Astrocyte of the cerebellum (primary cell): ENCODE data around the gene AGAP1.

Experiments used
- DNase-seq: peaks from one replicate; pipeline ENCODE4 v3.0.0-alpha.2; 2011; ENCODE audit warnings: low read depth
- H3K4me3 ChIP-seq: 2 replicates; pipeline ENCODE4 v1.5.1; 2011; ENCODE audit warnings: mild to moderate bottlenecking, low read depth, low read length, moderate library complexity
- CTCF ChIP-seq: IDR thresholded peaks from 2 replicates; pipeline ENCODE4 v1.5.1; 2012; ENCODE audit warnings: low read length, low read depth, moderate library complexity, mild to moderate bottlenecking; ENCODE audit errors: missing control alignments
- in situ Hi-C: cut with HindIII; loops from 2 replicates; pipeline ENCODE4 v1.10.0; 2017; ENCODE audit warnings: low sequenced_read_pairs

AGAP1 gene

DNA sequence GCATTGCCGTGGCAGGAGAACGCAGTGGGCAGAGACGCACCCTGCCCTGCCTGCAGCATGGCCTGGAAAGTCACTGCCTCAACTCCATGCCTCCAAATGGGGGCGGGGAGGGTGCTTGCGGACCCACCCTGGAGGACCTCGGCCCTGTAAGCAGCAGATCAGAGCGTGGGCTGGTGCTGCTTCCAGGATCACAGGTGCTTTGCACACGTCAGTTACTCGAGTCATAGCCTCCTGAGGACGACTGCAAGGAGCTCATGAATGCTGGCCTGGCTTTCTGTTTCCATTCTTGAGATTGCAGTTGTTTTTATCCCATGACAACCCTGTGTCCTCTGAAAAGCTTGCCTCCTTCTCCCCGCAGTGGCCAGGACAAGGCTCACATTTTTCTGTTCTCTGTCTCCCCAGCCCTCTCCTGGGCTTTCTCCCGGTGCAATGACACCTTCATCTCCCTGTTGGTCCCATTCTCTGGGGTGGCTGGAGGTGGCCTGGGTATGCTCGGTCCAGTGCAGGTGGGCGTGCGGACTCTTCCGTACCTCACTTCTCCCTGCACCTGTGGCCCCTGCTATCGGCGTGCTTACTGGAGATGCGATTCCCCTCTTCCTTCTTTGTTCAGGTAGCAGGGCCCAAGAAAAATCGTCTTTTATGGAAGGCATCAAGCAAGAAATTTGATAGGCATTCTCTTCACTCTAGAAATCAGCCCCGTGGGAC lies 466.3 kb downstream of the AGAP1 start:
- H3K4me3 ChIP-seq, result no peak overlapping the region
- in situ Hi-C loops, result no loop called here
- TF ChIP-seq CTCF, result no peak
- DNase-seq, result no peak

- DNase-seq, result no peak
- no peak for TF ChIP-seq CTCF
- in situ Hi-C loops, result no loop called here
- no peak overlapping the region for H3K4me3 ChIP-seq
These were observed 467.1 kb downstream of the AGAP1 start for GRCh38 chr2:235960716-235961640.

- in situ Hi-C loops, result no loop called here
- no peak for DNase-seq
- no peak for TF ChIP-seq CTCF
- H3K4me3 ChIP-seq, result no peak overlapping the region
These were observed 467.9 kb downstream of the AGAP1 start for GRCh38 chr2:235961711-235962110.

DNA sequence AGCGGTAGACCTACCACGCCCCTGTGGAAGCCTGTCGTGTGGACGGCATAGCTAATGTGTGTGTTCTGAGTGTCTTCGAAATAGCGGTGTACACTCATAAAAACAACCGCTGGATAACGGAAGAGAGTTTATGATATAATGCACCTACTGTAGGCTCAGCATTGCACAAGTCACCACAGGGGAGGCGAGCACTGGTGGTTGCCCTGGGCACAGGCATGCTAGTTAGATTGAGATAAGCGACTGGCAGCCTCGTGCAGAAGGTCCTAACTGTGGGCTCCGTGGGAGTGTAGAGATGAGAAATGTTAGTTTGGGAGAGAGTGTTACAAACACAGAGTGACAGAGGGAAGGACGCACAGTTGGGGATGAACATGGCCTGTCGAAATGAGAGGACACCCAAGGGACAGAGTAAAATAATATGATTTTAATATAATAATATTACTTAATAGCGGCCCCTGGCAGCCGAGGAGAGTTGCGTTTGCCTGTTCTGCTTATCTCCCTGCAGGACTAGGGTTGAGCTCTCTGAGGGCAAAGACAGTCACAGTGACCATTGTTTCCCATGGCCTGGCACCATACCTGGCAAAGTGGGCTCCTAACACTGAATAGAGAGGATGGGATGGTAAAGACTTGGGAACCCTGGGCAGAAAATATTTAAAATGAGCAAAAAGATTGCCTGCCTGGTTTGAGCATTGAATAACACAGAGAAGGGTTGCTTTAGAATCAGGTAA lies 470.2 kb downstream of the AGAP1 start:
- H3K4me3 ChIP-seq, result no peak overlapping the region
- TF ChIP-seq CTCF, result no peak
- no peak for DNase-seq
- in situ Hi-C loops, result no loop called here

- DNase-seq, result no peak
- in situ Hi-C loops, result no loop called here
- no peak for TF ChIP-seq CTCF
- H3K4me3 ChIP-seq, result no peak overlapping the region
These were observed 471.0 kb downstream of the AGAP1 start for GRCh38 chr2:235964787-235965390.

DNA sequence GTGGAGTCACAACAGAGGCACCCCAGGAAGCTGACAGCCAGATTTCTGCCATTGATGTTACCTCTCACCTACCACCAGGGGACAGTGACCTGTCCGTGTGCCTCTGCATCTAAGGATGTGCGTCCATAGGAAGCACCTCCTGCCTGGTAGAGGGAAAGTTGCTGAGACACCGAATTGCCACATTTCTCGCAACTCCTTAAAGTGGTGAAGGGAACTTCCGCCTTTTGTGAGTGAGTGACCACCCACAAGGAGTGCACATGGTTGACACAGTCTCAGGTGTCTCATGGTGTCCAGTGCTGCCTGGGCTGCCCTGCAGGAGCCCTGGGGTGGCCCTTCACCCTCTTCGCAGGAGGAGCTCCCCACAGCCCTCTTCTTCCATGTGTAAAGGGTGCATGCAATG lies 472.6 kb downstream of the AGAP1 start:
- in situ Hi-C loops, result no loop called here
- no peak for DNase-seq
- H3K4me3 ChIP-seq, result no peak overlapping the region
- no peak for TF ChIP-seq CTCF
